Measurements from ENCODE around the gene HERC5.
"Not testable (repeated sequence)": the region's sequence is repeated elsewhere in the genome, so short reads cannot be mapped to it uniquely, and the experiment has no call there.

Gene HERC5

GRCh38 chr4:88456670-88457306 lies at the start of gene HERC5:
HERC5 (plus strand) TSS chr4:88457119; CDS start chr4:88457270, 151 bp downstream.
- peak; percentile 90 for DNase-seq (ENCODE audit: low spot score)

DNA sequence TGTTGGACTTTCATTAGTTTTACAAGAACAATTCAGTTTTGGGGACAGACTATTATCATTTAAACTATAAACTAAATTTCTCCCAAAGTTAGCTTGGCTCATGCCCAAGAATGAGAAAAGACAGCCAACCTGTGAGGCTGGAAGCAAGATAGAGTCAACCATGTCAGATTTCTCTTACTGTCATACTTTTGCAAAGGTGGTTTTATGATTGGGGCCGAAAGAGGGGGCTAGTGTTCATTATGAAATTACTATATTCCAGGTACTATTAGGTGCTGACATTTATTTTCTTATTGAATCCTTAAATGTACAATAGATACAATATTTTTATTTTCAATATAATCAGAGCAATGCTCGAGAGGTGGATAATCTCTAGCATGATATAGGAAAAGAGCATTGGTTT lies 47.7 kb upstream of the HERC5 start:
- DNase-seq (ENCODE audit: low spot score), result no peak

- DNase-seq (ENCODE audit: low spot score), result no peak
Observed at GRCh38 chr4:88409789-88410188, 47.1 kb upstream of the HERC5 start.

DNA sequence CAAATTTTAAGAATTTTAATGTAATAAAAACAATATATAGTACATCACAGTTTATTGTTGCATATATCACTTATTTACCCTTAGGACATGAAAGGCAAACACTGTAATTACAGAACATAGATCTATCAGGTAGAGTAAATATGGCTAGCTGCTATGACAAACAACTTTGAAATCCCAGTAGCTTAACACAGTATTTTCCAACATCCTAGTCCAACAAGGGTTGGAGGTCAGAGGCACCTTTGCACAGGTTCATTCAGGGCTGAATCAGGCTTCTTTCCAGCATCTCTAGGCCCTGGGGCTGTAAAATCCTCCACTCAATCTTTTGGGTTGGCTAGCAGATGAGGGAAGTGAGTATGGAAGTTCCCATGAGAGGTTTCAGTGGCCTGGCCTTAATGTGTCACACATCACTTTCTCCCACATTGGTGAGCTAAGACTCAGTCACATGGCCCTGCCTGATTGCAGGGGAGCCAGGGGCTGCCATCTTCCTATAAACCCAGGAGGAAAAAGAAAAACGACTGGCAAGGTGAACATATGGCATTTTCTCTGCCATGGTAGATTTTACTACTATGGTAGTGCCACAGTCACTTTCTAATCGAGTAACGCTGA lies 45.3 kb upstream of the HERC5 start:
- no peak for DNase-seq (ENCODE audit: low spot score)

GRCh38 chr4:88413801-88414200 lies 43.1 kb upstream of the HERC5 start:
- DNase-seq (ENCODE audit: low spot score), result no peak

- no peak for DNase-seq (ENCODE audit: low spot score)
Observed at GRCh38 chr4:88414755-88415154, 42.2 kb upstream of the HERC5 start.

GRCh38 chr4:88415982-88416381 lies 40.9 kb upstream of the HERC5 start:
- DNase-seq (ENCODE audit: low spot score), result no peak

GRCh38 chr4:88418411-88418810 lies 38.5 kb upstream of the HERC5 start:
- no peak for DNase-seq (ENCODE audit: low spot score)

DNA sequence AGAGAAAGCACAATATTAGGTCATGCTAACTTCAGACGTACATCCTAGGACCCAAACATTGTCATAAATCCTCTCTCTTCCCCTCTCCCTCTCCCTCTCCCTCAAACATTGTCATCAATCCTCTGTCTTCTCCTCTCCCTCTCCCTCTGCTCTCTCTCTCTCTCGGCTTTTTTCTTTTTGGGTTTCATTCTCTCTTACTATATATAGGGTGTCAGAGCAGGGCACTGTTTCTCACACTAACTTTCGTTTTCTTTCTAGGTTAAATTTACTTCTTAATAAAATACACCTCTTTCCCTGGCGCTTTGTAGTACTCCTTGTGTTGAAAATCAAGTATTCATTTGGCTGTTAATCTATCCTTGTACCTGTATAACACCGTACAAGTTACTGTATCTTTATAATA lies 37.0 kb upstream of the HERC5 start:
- DNase-seq (ENCODE audit: low spot score), result no peak

- DNase-seq (ENCODE audit: low spot score), result no peak
Observed at GRCh38 chr4:88420844-88421243, 36.1 kb upstream of the HERC5 start.

DNA sequence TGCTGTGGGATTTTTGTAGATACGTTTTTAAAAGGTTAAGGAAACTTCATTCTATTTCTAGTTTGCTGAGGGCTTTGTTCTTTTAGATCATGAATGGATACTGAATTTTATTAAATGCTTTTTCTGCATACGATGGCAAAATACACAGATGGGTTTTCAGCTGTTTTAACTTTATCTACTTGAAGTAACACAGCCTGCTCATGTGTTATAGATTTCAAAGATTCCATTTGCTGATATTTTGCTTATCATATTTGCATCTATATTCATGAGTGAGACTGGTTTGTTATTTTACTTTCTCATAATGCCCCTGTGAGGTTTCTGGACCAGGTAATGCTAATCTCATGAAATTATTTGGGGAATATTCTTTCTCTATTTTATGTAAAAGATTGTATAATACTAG lies 34.5 kb upstream of the HERC5 start:
- no peak for DNase-seq (ENCODE audit: low spot score)

- no peak for DNase-seq (ENCODE audit: low spot score)
Observed at GRCh38 chr4:88429401-88429800, 27.5 kb upstream of the HERC5 start.

DNA sequence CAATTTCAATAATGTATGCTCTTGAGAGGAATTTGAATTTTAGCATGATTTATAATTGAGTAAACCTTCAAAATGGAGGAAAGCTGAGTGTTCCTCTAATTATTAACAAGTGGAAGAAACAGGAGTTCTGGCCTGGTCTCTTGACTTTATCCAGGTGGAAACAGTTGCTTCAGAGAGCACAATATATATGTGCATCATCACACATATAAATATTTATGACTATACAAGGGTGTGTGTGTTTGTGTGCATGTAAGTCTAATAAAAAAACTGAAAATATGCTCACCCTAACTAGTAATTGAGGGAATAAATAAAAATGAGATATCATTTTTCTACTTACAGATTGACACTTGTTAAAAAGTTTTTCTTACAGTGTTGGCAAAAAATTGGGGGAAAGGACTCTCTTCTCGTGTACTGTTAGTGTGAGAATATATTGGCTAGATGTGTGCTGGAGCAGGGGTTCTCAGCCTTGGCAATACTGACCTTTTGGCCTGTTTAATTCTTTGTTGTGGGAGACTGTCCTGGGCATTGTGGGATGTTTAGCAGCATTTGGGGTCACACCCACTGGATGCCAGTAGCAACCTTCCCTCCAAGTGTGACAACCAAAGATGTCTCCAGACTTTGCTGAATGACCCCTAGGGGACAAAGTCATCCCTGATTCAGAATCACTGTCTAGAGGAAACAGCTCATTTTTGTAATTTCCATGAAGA lies 20.8 kb upstream of the HERC5 start:
- DNase-seq (ENCODE audit: low spot score), result no peak

- DNase-seq (ENCODE audit: low spot score), result not testable (repeated sequence)
Observed at GRCh38 chr4:88437873-88438272, 19.0 kb upstream of the HERC5 start.

DNA sequence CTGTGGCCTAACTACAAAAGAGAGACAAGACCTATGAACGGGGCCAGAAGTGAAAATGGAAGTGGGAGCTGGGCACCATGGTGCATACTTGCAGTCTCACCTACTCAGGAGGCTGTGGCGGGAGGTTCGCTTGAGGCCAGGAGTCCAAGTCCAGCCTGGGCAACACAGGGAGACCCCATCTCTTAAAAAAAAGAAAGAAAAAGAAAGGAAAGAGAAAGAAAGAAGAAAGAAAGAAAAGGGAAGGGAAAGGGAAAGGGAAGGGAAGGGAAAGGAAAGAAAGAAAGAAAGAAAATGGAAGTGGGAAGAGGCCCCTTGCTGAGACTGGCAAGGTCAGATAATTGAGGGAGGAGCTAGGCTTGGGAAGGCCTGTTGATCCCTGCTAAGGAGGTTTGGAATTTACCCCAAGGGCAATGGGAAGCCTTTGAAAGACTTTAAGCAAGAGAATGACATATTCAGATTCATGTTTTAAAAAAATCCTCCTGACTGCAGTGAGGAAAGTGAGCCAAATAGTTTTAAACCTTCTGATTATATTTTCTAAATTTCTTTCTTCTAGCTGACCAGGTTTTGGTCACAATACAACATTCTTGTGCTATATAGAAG lies 17.7 kb upstream of the HERC5 start:
- DNase-seq (ENCODE audit: low spot score), result no peak

GRCh38 chr4:88440146-88440545 lies 16.8 kb upstream of the HERC5 start:
- DNase-seq (ENCODE audit: low spot score), result no peak

GRCh38 chr4:88441696-88442095 lies 15.2 kb upstream of the HERC5 start:
- DNase-seq (ENCODE audit: low spot score), result no peak

DNA sequence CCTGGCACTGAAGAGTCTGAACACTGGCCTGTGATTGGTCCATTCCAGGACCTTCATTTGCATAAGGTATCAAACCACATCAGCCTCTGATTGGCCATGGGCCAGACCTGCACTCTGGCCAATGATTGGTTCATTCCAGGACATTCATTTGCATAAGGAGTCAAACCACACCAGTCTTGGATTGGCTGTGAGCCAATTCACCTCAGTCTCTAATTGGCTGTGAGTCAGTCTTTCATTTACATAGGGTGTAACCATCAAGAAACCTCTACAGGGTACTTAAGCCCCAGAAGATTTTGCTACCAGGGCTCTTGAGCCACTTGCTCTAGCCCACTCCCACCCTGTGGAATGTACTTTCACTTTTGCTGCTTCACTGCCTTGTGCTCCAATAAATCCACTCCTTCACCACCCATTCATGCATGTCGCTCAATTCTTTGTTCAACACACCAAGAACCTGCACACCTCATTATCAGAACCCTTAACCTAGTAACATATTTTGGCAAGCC lies 14.2 kb upstream of the HERC5 start:
- no peak for DNase-seq (ENCODE audit: low spot score)

- no peak for DNase-seq (ENCODE audit: low spot score)
Observed at GRCh38 chr4:88443486-88443885, 13.4 kb upstream of the HERC5 start.

DNA sequence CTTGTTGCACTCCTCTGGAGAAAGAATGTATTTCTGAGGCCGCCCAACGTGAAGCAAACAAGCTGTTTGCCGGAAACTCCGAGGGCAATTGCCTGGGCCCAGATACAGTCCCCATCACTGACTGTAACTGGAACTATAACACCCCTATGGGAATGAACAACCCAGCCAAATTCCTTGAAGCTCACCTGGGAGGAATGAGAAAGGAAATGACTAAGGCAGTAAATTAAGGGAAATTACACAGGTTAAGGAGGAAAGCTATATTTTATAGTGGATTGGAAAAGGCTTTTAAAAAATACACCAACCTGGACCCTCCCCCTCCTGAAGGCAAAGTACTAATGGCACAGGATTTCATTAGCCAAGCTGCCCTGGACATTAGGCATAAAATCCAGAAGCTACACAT lies 11.7 kb upstream of the HERC5 start:
- DNase-seq (ENCODE audit: low spot score), result no peak

DNA sequence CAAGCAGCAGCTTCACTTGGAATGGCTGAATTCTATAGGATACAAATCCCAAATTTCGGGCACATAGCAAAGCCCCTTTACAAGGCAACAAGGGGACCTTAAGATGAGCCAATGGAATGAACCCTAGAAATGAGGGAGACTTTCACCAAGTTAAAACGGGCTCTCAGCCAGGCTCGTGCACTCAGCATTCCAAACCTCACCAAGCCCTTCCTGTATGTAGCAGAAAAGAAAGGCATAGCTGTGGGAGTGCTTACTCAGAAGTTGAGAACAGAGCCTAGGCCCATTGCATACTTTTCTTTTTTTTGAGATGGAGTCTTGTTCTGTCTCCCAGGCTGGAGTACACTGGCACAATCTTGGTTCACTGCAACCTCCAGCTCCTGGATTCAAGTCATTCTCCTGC lies 10.8 kb upstream of the HERC5 start:
- no peak for DNase-seq (ENCODE audit: low spot score)

GRCh38 chr4:88447371-88448095 lies 9.4 kb upstream of the HERC5 start:
- DNase-seq (ENCODE audit: low spot score), result no peak

Data from pons (tissue), 1 donor.